H1 (cell line): ENCODE measurements around the gene CST7. TPM values are rescaled to one million over a fixed set of nuclear protein-coding genes. Genes with fewer than 3 reads are reported as not detected.

Experiments
- CTCF ChIA-PET: fragments of 300-600 bp; sonication (Branson Sonifier 250); formaldehyde crosslinking; loops from one replicate; lab custom pipeline; 2021; ENCODE audit not compliant: partially characterized antibody; lab: Charles Lee
- POLR2A ChIA-PET: fragments of 300-600 bp; sonication (Branson Sonifier 250); formaldehyde crosslinking; loops from one replicate; lab custom pipeline; 2021; ENCODE audit warnings: inconsistent platforms; ENCODE audit not compliant: partially characterized antibody; lab: Charles Lee
- DNase-seq, 2 experiments: peaks; one replicate each; pipeline versions ENCODE4 v3.0.0 to v3.0.0-alpha.2; 2010 to 2022; ENCODE audit warnings: low spot score in 2 of 2, low read depth in 1 of 2, mixed read lengths in 1 of 2
- FAIRE-seq: peaks from 2 replicates; lab custom pipeline; 2011; peaks lifted over from hg19 to GRCh38; lab: Jason Lieb, UNC
- H2AFZ ChIP-seq: 2 replicates; pipeline ENCODE4 v1.8.1; 2012; ENCODE audit warnings: low read length, inconsistent platforms
- H2AK5ac ChIP-seq: 2 replicates; pipeline ENCODE4 v1.6.1; 2013; ENCODE audit warnings: low read depth, low read length
- H2BK120ac ChIP-seq: replicated peaks from 2 replicates; pipeline ENCODE3; 2013; ENCODE audit warnings: low read depth, low read length, inconsistent platforms
- H2BK12ac ChIP-seq: 2 replicates; pipeline ENCODE4 v1.6.1; 2013; ENCODE audit warnings: low read depth, low read length
- H2BK15ac ChIP-seq: 2 replicates; pipeline ENCODE4 v1.6.1; 2013; ENCODE audit warnings: low read length
- H2BK20ac ChIP-seq: 2 replicates; pipeline ENCODE4 v1.6.1; 2013; ENCODE audit warnings: low read length
- H2BK5ac ChIP-seq: 2 replicates; pipeline ENCODE4 v1.6.1; 2013; ENCODE audit warnings: low read depth, low read length
- H3K14ac ChIP-seq: 2 replicates; pipeline ENCODE4 v1.6.1; 2013; ENCODE audit warnings: inconsistent platforms; ENCODE audit not compliant: insufficient read length
- H3K18ac ChIP-seq: 2 replicates; pipeline ENCODE4 v1.6.1; 2013; ENCODE audit warnings: low read length; ENCODE audit errors: extremely low read depth
- H3K23ac ChIP-seq: 2 replicates; pipeline ENCODE4 v1.6.1; 2013; ENCODE audit warnings: inconsistent platforms; ENCODE audit not compliant: insufficient read length
- H3K23me2 ChIP-seq: 2 replicates; pipeline ENCODE4 v1.6.1; 2013; ENCODE audit warnings: low read depth, low read length
- H3K27ac ChIP-seq: 2 replicates; pipeline ENCODE4 v1.6.1; 2011; ENCODE audit warnings: low read depth, low read length, inconsistent platforms
- H3K27me3 ChIP-seq, 4 experiments: replicated peaks in 1 of 4; 1 replicate in 1 of 4; 2 replicates in 3 of 4; pipeline versions ENCODE4 v1.6.1 to v1.8.1; 2011 to 2013; ENCODE audit warnings: low read length in 3 of 4, mild to moderate bottlenecking in 3 of 4, inconsistent platforms in 2 of 4, mixed read lengths in 2 of 4, moderate library complexity in 1 of 4; ENCODE audit not compliant: control insufficient read depth in 3 of 4, insufficient read depth in 3 of 4; ENCODE audit errors: extremely low read depth in 1 of 4
- H3K36me3 ChIP-seq, 4 experiments: 2 replicates each; pipeline versions ENCODE4 v1.6.1 to v1.8.1; 2011 to 2013; ENCODE audit warnings: mild to moderate bottlenecking in 4 of 4, low read length in 3 of 4, moderate library complexity in 2 of 4, control low read depth in 1 of 4, inconsistent platforms in 1 of 4; ENCODE audit not compliant: insufficient read depth in 4 of 4, control insufficient read depth in 2 of 4
- H3K4ac ChIP-seq: replicated peaks from 2 replicates; pipeline ENCODE3; 2013; ENCODE audit warnings: low read length, low read depth, mixed read lengths, inconsistent platforms; ENCODE audit not compliant: insufficient read length
- H3K4me1 ChIP-seq, 4 experiments: replicated peaks in 1 of 4; 1 replicate in 1 of 4; 2 replicates in 3 of 4; pipeline versions ENCODE4 v1.6.1 to v1.8.1; 2011 to 2013; ENCODE audit warnings: low read length in 3 of 4, inconsistent platforms in 2 of 4, mixed read lengths in 1 of 4; ENCODE audit not compliant: insufficient read depth in 4 of 4, control insufficient read depth in 3 of 4
- H3K4me2 ChIP-seq, 2 experiments: 2 replicates each; pipeline versions ENCODE4 v1.6.1 to v1.8.1; 2011 to 2013; ENCODE audit warnings: low read depth in 2 of 2, low read length in 2 of 2, control low read depth in 1 of 2, inconsistent platforms in 1 of 2, mild to moderate bottlenecking in 1 of 2; ENCODE audit not compliant: insufficient read depth in 1 of 2
- H3K4me3 ChIP-seq, 4 experiments: fragments of 200-600, 300-600 bp in 1 of 4; sonication (generic), shearing (Covaris generic), sonication (Bioruptor Twin) in 1 of 4; 2 replicates each; pipeline versions ENCODE4 v1.5.1 to v1.8.1; 2011 to 2016; ENCODE audit warnings: low read length in 4 of 4, low read depth in 3 of 4, control low read depth in 2 of 4, inconsistent platforms in 2 of 4, mild to moderate bottlenecking in 2 of 4, mixed read lengths in 1 of 4, moderate library complexity in 1 of 4; ENCODE audit not compliant: insufficient read depth in 2 of 4; ENCODE audit errors: extremely low read depth in 1 of 4
- H3K56ac ChIP-seq: replicated peaks from 2 replicates; pipeline ENCODE3; 2013; ENCODE audit warnings: low read depth, mild to moderate bottlenecking, mixed read lengths, low read length, inconsistent platforms; ENCODE audit not compliant: insufficient read length
- H3K79me1 ChIP-seq: 2 replicates; pipeline ENCODE4 v1.6.1; 2013; ENCODE audit warnings: low read depth, low read length, control low read depth
- H3K79me2 ChIP-seq, 2 experiments: 2 replicates each; pipeline versions ENCODE4 v1.6.1 to v1.8.1; 2012 to 2013; ENCODE audit warnings: low read length in 2 of 2, mild to moderate bottlenecking in 2 of 2, inconsistent platforms in 1 of 2; ENCODE audit not compliant: insufficient read depth in 2 of 2, control insufficient read depth in 1 of 2
- H3K9ac ChIP-seq, 4 experiments: replicated peaks in 1 of 4; 1 replicate in 1 of 4; 2 replicates in 3 of 4; pipeline versions ENCODE4 v1.6.1 to v1.8.1; 2011 to 2013; ENCODE audit warnings: low read depth in 3 of 4, low read length in 3 of 4, control low read depth in 2 of 4, mild to moderate bottlenecking in 2 of 4, moderate library complexity in 2 of 4, inconsistent platforms in 1 of 4; ENCODE audit errors: extremely low read depth in 1 of 4
- H3K9me3 ChIP-seq, 2 experiments: 2 replicates each; pipeline versions ENCODE4 v1.6.1 to v1.8.1; 2012 to 2013; ENCODE audit warnings: mild to moderate bottlenecking in 2 of 2, moderate library complexity in 2 of 2, control low read depth in 1 of 2, inconsistent platforms in 1 of 2, low read depth in 1 of 2, low read length in 1 of 2, mixed read lengths in 1 of 2; ENCODE audit not compliant: insufficient read depth in 2 of 2
- H4K20me1 ChIP-seq, 2 experiments: replicated peaks in 1 of 2; 2 replicates each; pipeline versions ENCODE3 to v1.8.1; 2011 to 2013; ENCODE audit warnings: inconsistent platforms in 2 of 2, low read length in 2 of 2, mild to moderate bottlenecking in 1 of 2; ENCODE audit not compliant: insufficient read depth in 2 of 2, control insufficient read depth in 1 of 2
- H4K5ac ChIP-seq: 2 replicates; pipeline ENCODE4 v1.6.1; 2013; ENCODE audit warnings: low read length, low read depth, mixed read lengths, inconsistent platforms; ENCODE audit not compliant: insufficient read length
- H4K8ac ChIP-seq: 2 replicates; pipeline ENCODE4 v1.8.0; 2013; ENCODE audit warnings: mild to moderate bottlenecking, moderate library complexity, low read length, inconsistent platforms; ENCODE audit not compliant: insufficient read depth; ENCODE audit errors: extremely low read depth
- H4K91ac ChIP-seq: replicated peaks from 2 replicates; pipeline ENCODE3; 2013; ENCODE audit warnings: low read length, mixed read lengths, inconsistent platforms; ENCODE audit not compliant: insufficient read length
- BACH1 ChIP-seq: IDR thresholded peaks from 2 replicates; pipeline ENCODE4 v1.6.1; 2012; ENCODE audit warnings: low read length, improper control_type of control experiment
- CREB1 ChIP-seq: IDR thresholded peaks from 2 replicates; pipeline ENCODE4 v1.6.1; 2012; ENCODE audit warnings: inconsistent platforms
- RFX5 ChIP-seq: IDR thresholded peaks from 2 replicates; pipeline ENCODE4 v1.6.1; 2011; ENCODE audit warnings: low read depth, low read length, improper control_type of control experiment, borderline replicate concordance
- YY1 ChIP-seq: IDR thresholded peaks from 2 replicates; pipeline ENCODE4 v1.6.1; 2011; ENCODE audit warnings: low read depth, mild to moderate bottlenecking, low read length
- WGBS, 2 experiments: shearing (Covaris generic) in 1 of 2; methylation state at CpG; one replicate each; pipeline versions ENCODE4 v1.1.6 to v1.1.7; 2013 to 2015; ENCODE audit warnings: low lambda C conversion rate in 2 of 2, mixed read lengths in 2 of 2, inconsistent platforms in 1 of 2, low coverage in 1 of 2, missing lambda C conversion rate in 1 of 2; ENCODE audit not compliant: insufficient replicate concordance in 2 of 2, insufficient coverage in 1 of 2, insufficient read length in 1 of 2; ENCODE audit errors: extremely low coverage in 1 of 2, missing lambda C conversion rate in 1 of 2; 5-methylcytosine and 5-hydroxymethylcytosine counted together
- polyA plus RNA-seq, 7 experiments: library from polyadenylated mRNA; depleted of rRNA in 3 of 7; stranded (reverse) in 5 of 7; unstranded in 2 of 7; fragments of >200 nt in 5 of 7; fragments of 200-250 nt in 2 of 7; gene quantifications; 1 replicate in 5 of 7; 2 replicates in 1 of 7; 4 replicates in 1 of 7; pipeline versions ENCODE4 v1.2.1 to v1.2.3, GENCODE V29; 2011 to 2013; ENCODE audit warnings: missing spikeins in 2 of 7, mixed read lengths in 2 of 7
- total RNA-seq: library from RNA; stranded (reverse); fragmentation: NEBNext Ultra II Directional; extraction: Animal tissue kit (Norgen Biotek cat#: 25700); gene quantifications from 2 replicates; pipeline ENCODE4 v1.2.1, GENCODE V29; 2021
- TF ChIP-seq, protein P1 (sequence below): IDR thresholded peaks from 2 replicates; pipeline ENCODE4 v1.6.1; 2012; ENCODE audit warnings: inconsistent platforms

CST7 gene
- total and polyA plus RNA-seq, 2 of the 8 experiments (the other 6 are each of a cell fraction or from before 2014, with no cell fraction given): not detected

DNA sequence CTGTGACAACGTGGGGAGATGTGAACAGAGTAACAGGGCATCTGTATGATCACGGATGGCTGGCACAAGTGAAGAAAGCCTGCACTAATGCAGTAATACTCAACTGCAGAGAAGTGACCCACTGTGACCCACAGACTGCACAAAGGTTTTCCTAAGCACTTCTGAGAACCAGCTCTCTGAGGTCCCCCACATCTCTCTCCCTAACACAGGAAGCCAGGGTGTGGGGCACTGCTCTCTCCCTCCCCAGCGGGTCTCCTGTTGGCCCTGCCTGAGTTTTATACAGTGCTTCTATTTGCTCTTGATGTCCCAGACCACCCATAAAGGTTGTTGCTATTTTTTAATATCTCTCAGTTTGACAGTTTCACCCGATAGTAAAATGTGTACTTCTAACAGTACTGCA lies 32.2 kb downstream of the CST7 start:
- peaks cover 8% of the 10 kb centered on the region in 2 experiments; a peak in 3 of 4 replicates for H3K9me3 ChIP-seq
- no peak overlapping the region for H3K14ac ChIP-seq
- no peaks in the 10 kb centered on the region for H3K4me1 ChIP-seq
- CTCF ChIA-PET: interaction anchor here (0.8 kb wide), 1 partner anchor 193 kb away, joined by 4 read pairs; no protein-coding TSS in a partner anchor
- no peak overlapping the region for H3K56ac ChIP-seq
- no peaks in the 10 kb centered on the region for H4K20me1 ChIP-seq
- POLR2A ChIA-PET: no interaction called here
- peaks cover 0 to 26% (median 10%) of the 10 kb centered on the region in 4 experiments; a peak in 6 of 8 replicates for H3K36me3 ChIP-seq
- no peak for FAIRE-seq
- no peak overlapping the region for H3K9ac ChIP-seq
- H2BK12ac ChIP-seq: no peak overlapping the region
- H3K4me3 ChIP-seq: no peak overlapping the region
- H2AFZ ChIP-seq: no peak overlapping the region
- H3K27me3 ChIP-seq: no peaks in the 10 kb centered on the region
- H3K18ac ChIP-seq: no peak overlapping the region
- peaks cover 3% of the 10 kb centered on the region for H3K79me1 ChIP-seq
- H4K5ac ChIP-seq: no peak overlapping the region
- H2BK120ac ChIP-seq: no peak overlapping the region
- H2BK15ac ChIP-seq: no peak overlapping the region
- no peak overlapping the region for H4K91ac ChIP-seq
- peak in 1 of 2 experiments; percentile 1 for DNase-seq
- no peak overlapping the region for H4K8ac ChIP-seq
- H3K79me2 ChIP-seq: peaks cover 0 to 27% of the 10 kb centered on the region in 2 experiments; a peak in 1 of 4 replicates
- no peak overlapping the region for H3K23ac ChIP-seq
- no peak overlapping the region for H3K27ac ChIP-seq
- H2BK20ac ChIP-seq: no peak overlapping the region
- no peak overlapping the region for H3K4ac ChIP-seq
- H3K4me2 ChIP-seq: no peak overlapping the region
- H3K23me2 ChIP-seq: no peaks in the 10 kb centered on the region
- H2AK5ac ChIP-seq: no peak overlapping the region
- H2BK5ac ChIP-seq: no peak overlapping the region
- 90% methylated on average over 4 of the region's 4 CpGs; no CpG with 5 or more reads in 1 of the 2 experiments for WGBS, 2 experiments
- TF ChIP-seq BACH1: no peak
- no peak for TF ChIP-seq RFX5
- TF ChIP-seq YY1: no peak
- TF ChIP-seq CREB1: no peak
- TF ChIP-seq, protein P1, sequence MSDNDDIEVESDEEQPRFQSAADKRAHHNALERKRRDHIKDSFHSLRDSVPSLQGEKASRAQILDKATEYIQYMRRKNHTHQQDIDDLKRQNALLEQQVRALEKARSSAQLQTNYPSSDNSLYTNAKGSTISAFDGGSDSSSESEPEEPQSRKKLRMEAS: no peak
